Posterior vena cava (tissue), 2 donors: ENCODE results near the gene CASP3. TPM values are rescaled to one million over a fixed set of nuclear protein-coding genes. Genes with fewer than 3 reads are reported as not detected.
"Not testable (repeated sequence)": the region's sequence is repeated elsewhere in the genome, so short reads cannot be mapped to it uniquely, and the experiment has no call there.

Experiments
- DNase-seq: peaks from one replicate; pipeline ENCODE4 v3.0.0-alpha.2; 2020; ENCODE audit warnings: low spot score
- intact Hi-C, 2 donors: fragments of 100-400 bp; cut with DNase I; formaldehyde crosslinking; loops; one replicate each; pipeline versions ENCODE4 v1.14.1 to v1.14.2; 2022 to 2023
- total RNA-seq, 2 donors: library from RNA; stranded (reverse); fragmentation: NEBNext Ultra II Directional; extraction: Animal tissue kit (Norgen Biotek cat#: 25700); gene quantifications; one replicate each; pipeline ENCODE4 v1.2.1, GENCODE V29; 2021
- donor health status: DM: yes; HTN: yes; CAD: no.
- donor health status: DM: yes; HTN: yes; CAD: no.

Gene CASP3
- total RNA-seq, 2 donors from 2014 or later: 16.8 to 17.1 TPM

DNA sequence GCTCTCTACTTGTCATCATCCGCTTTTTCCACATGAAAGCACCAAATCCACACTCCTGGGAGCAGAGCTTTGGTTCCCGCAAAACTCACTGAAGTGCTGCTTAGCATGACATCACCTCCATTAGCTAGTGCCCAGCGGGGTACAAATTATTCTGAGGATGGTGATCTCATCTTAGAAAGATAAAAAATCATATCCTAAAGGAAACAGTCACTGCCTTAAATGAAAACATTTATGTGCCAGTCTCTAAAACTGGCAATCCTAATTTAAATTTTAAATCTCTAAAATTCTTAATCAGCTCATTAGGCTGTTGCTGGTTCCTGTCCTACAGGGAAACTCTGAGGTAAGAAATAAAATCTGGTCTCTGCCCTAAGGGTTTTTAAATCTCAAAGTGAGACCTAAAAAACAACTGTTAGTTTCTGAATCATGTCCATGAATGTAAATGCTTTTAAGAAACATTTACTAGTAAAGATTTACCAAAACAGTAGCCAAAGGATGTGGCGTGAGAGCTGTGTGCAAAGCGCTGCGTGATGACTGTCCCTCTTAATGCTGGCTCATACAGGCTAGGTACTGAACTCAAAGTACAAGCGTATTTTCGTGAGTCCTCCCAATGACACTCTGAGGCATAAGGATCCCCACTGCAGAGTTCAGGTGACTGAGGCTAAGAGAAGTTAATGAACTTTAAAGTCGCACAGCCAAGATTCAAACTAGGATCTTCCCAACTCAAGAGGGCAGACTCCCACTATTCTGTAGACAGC, 4.5 kb downstream of the CASP3 start:
- DNase-seq: no peak
- intact Hi-C loops: loop anchor here in 1 of 2 donors (10.0 kb wide), 1 partner anchor 180 kb away; the partner anchor contains the start of gene ACSL1

DNA sequence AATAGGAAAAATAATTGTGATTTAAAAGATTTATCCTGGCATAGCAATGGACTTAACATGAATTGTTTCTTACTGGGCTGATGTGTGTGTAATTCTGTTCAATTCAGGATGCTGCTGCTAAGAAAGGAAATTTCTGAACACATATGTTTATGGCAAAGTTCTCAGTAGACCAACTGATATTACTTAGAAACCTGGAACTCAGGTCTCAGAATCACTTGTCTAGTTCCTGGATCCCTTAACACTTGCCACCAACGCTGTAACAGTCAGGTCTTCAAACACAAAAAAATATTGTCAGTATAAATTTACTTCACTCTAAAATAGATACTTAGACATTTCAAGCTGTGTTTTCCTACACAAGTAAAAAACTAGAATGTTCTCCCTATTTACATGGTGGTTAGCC, 5.5 kb downstream of the CASP3 start:
- intact Hi-C loops: loop anchor here in 1 of 2 donors (10.0 kb wide), 1 partner anchor 181 kb away; the partner anchor contains the start of gene ACSL1
- no peak for DNase-seq

DNA sequence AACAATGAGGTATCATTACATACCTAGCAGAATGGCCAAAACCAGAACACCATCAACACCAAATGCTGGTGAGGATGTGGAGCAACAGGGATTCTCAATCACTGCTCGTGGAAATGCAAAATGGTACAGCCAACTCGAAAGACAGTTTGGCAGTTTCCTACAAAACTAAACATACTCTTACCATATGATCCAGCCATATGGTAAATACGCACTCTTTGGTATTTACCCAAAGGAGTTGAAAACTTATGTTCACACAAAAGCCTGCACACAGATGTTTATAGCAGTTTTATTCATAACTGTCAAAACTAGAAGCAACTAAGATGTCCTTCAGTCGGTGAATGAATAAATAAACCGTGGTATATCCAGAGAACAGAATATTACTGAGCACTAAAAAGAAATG, 7.8 kb downstream of the CASP3 start:
- DNase-seq: no peak
- intact Hi-C loops: loop anchor here in 1 of 2 donors (10.0 kb wide), 1 partner anchor 183 kb away; the partner anchor contains the start of gene ACSL1

DNA sequence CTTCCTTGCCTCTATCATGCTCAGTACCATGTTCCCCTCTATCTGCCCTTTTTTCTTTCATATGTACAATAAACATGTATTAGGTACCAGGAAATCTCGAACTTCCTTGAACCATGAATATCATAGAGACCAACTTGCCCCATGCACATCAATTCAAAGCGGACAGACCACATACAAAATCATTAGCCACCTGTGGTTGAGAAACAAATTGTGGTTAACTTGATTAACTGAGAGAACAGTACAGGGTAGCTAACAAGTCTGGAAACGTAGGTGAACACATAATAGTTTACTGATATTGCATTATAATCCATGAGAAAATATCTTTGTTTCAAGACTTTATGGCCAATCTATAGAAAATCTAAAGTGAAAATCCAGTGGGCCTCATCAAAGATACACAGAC, 8.2 kb downstream of the CASP3 start:
- no peak for DNase-seq
- intact Hi-C loops: loop anchor here in 1 of 2 donors (10.0 kb wide), 1 partner anchor 184 kb away; the partner anchor contains the start of gene ACSL1

DNA sequence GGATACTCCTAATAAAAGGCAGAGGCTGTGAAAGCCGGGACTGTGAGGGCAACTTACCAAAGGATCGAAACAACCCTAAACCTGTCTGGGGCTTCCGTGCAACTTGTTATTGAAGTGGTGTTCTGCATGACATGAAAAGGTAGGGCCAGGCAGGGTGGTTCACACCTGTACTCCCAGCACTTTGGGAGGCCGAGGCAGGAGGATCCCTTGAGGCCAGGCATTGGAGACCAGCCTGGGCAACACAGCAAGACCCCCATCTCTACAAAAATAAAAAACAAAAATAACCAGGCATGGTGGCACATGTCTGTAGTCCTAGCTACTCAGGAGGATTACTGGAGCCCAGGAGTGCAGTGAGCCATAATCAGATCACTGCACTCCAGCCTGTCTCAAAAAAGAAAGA, 12.3 kb downstream of the CASP3 start:
- DNase-seq: no peak
- intact Hi-C loops: no loop called here

DNA sequence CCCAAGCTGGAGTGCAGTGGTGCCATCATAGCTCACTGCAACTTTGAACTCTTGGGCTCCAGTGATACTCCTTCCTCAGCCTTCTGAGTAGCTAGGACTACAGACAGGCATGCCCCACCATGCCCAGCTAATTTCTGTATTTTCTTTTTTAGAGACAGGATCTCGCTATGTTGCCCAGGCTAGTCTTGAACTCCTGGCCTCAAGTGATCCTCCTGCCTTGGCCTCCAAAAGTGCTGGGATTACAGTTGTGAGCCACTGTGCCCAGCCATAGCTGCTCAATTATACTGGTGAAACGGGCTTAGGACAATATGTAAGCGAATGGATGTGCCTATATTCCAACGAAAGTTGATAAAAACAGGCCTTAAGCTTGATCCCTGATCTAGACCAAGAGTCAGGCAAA, 13.1 kb downstream of the CASP3 start:
- DNase-seq: no peak
- intact Hi-C loops: no loop called here

DNA sequence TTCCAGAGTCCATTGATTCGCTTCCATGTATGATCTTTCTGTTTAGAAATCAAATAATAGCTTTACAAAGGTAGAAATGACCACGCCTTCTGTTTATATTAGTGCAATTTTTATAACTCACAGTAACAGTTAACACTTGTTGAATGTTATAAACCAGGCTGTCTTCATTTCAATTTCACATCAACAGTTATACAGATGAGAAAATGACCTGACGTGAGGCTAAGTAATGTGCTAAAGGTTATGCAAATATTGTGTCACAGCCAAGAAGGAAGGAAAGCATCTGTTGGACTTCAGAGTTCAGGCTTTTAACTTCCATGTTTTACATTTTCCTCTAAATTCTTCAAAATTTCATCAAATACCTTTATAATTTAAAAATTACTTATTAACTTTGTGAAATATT, 13.9 kb downstream of the CASP3 start:
- intact Hi-C loops: no loop called here
- no peak for DNase-seq

DNA sequence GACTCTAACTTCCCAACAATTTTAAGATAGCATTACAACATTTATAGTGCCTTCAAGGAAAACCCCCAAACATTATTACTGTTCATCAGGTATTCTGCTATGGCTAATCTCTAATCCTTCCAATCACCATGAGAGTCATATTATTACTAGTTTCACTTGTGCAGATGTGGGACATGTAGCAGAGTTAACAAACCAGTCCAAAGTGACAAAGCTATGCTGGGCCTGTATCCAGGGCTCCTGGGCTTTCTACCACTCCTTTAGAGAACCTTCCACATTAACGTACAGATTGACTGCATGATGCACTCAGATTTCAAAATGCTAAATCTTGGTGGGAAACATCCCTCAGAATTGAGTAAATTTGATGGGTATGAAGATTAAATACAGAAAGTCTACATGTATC, 16.4 kb downstream of the CASP3 start:
- intact Hi-C loops: no loop called here
- no peak for DNase-seq

DNA sequence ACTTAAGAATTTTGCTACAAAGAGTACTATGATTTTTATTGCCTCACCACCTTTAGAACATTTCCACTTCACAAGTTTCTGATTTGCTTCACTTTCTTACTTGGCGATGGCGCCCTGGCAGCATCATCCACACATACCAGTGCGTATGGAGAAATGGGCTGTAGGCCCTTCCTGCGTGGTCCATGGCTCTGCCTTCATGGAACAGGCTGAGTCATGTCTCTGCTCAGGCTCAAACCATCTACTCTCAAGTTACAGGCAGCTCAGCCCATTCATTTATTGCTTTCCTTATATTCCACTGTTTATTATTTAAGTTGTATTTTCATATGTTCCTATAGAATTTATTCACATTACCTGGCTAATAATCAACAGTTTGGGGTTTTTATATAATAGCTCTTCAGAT, 21.1 kb downstream of the CASP3 start:
- DNase-seq: no peak
- intact Hi-C loops: no loop called here

DNA sequence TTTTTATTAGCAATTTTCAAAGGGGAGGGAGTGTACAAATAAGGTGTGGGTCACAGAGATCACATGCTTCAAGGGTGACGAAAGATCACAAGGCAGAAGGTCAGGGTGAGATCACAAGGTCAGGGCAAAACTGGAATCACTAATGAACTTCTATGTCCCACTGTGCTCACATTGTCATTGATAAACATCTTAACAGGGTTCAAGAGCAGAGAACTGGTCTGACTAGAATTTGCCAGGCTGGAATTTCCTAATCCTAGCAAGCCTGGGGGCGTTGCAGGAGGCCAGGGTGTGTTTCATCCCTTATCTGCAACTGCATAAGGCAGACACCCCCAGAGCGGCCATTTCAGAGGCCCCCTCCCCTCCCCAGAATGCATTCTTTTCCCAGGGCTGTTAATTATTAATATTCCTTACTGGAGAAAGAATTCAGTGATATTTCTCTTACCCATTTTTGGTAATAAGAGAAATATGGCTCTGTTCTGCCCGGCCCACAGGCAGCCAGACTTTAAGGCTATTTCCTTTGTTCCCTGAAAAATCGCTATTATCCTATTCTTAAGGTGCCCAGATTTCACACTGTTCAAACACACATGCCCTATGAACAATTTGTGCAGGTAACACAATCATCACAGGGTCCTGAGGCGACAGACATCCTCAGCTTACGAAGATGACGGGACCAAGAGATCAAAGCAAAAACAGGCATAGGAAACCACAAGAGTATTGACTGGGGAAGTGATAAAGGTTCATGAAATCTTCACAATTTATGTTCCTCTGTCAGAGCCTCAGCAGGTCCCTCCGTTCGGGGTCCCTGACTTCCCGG, 23.3 kb downstream of the CASP3 start:
- intact Hi-C loops, DNase-seq: not testable (repeated sequence)

DNA sequence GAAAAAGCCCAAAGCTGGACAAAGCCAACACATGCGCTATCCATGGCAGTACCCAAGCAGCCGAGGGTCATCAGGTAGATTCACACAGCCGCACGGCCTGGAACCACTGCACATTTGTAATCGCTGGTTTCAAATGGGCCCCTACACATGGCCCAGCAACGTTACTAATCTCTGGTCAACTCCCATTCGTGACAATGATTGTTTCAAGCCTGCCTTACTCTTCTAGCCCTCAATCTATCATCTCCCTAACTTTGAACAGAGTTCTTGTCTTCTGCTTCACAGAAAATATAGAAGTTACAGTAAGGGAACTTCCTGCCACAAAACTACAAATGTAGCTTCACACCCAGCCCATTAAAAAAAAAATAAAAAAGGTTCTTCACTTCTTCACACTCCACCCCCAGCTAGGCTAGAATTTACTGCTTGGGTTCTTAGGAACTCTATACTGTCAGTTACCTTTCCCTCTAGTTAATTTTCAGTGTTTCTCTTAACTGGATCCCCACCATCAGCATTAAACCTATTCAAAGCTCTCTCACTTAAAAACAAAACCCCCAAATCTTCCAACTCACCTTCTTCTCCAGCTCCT, 24.2 kb downstream of the CASP3 start:
- intact Hi-C loops: no loop called here
- no peak for DNase-seq

DNA sequence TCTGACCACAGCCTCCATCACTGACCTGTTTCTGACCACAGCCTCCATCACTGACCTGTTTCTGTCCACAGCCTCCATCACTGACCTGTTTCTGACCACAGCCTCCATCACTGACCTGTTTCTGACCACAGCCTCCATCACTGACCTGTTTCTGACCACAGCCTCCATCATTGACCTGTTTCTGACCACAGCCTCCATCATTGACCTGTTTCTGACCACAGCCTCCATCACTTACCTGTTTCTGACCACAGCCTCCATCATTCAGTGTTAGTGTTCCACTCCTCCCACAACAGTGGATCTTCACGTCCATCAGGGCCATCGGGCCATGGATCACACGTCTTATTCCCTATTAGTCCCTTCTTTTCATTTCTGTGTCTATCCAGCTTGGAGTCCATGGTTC, 24.7 kb downstream of the CASP3 start:
- intact Hi-C loops, DNase-seq: not testable (repeated sequence)

DNA sequence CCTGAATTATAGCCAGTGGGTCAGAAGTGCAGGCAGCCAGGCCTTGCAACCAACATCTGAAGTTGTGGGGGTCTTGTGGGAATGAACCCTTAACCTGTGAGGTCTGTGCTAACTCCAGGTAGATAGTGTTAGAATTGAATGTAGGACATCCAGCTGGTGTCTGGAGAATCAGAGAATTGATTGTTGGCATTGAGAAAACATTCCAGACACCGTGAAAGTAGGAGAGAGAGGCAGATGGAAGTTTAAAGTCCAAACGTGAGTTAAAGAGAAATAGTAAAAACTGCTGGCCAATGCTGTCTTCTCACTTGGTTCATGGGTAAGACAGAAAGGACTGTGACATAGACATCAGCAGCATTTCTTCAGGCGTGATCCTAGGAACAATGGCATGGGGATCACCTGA, 27.7 kb downstream of the CASP3 start:
- DNase-seq: no peak
- intact Hi-C loops: no loop called here

DNA sequence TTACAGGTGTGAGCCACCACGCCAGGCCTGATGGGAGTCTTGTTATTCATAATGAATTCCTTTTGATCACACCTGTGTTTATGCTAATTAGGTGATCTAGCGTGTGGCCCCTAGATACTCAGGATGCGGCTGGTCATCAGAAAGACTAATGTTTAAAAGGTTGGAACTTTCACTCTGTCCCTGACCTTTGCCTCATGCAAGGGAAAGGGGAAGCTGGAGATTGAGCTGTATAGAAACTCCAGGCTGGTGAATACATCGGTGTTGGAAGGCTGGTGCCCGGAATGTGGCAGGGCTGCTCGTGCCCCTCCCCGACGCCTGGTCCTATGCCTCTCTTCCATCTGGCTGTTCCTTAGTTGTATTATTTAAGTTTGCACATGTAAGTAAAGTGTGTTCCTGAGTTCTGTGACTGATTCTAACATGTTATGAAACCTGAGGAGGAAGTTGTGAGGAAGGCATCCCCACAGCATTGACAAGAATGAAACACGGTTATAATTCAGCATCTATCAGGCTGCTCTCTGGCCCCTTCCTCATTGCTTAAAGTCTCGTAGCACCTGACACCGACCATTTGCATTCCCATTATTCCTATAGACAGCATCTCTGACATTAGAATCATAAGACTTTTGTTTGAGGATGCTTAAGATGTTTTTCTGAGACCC, 28.9 kb downstream of the CASP3 start:
- intact Hi-C loops: no loop called here
- no peak for DNase-seq

DNA sequence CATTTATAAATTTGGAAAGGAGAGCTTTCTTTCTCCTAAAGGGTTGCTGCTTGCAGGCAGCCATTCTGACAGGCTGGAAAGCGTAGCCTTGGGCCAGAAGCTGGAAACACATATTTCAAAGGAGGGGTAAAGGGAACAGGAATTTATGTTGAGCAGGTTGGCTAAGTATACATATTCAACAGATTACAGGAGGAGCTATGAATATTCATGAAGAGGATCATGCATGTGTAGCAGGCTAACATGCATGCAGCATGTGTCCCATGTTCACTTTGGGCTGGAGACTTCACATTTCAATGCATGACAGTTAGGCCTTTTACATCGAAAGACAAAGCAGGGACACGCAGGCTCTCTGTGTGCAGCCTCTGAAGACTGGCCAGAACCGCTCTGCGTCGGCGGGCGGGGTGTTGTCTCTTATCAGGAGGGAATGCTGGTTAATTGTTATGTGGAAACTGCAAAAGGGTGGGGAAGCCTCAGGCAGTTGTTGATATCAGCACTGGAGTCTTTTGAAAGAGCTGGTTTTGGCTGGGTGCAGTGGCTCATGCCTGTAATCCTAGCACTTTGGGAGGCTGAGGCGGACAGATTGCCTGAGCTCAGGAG, 31.5 kb downstream of the CASP3 start:
- intact Hi-C loops: no loop called here
- DNase-seq: peak; percentile 83

DNA sequence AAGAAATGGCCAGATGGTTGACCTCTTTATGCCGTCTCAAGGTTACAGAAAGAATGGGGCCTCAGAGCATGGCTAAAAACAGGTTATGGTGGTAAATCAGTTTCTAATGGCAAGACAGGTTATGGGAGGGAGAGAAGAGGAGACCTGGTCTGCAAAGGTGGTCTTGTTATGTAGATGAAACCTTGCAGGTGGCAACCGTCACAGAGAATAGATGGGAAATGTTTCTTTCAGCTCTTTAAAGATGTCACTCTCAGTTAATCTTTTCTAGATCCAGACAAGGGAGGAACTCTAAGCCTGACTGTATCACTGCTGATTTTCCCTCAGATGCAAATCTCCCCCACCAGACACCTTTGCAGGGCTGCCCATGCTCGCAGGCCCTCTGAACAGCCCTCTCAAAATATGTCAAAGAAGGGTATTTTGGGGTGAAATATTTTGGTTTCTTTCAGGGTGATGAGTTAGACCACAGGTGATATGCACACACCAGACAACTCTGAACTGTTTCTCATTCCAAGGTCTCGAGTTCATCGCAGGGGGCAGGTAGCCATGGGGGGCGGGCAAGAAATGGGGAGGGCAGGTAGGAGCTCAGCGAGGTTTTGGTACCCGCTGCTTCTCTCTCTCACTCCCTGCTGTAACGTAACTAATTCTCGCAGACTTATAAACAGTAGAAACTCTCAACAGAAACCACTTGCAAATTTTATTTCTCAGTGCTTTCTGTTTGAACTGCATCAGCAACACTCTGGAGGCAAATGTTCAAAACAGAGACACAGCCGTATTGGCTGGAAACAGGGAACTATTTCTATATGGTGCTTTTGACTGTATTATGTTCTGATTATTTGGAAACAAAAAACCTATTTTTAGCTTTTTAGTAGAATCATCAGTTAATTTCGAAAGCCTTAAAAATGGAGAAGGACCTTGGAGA, 32.4 kb downstream of the CASP3 start:
- intact Hi-C loops: no loop called here
- no peak for DNase-seq

DNA sequence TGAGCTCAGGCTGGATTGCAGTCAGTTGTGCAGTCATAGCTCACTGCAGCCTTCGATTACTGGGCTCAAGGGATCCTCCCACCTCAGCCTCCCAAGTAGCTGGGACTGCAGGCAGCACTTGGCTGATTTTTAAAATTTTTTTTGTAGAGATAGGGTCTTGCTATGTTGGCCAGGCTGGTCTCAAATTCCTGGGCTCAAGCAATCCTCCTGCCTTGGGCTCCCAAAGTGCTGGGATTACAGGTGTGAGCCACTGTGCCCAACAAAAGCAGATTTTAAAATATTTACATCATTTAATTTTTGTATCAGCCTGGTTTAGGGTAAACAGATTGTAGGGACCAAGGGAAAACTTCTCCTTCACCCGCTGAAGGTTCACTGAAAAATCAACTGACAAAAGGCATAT, 33.1 kb downstream of the CASP3 start:
- DNase-seq, intact Hi-C loops: not testable (repeated sequence)

DNA sequence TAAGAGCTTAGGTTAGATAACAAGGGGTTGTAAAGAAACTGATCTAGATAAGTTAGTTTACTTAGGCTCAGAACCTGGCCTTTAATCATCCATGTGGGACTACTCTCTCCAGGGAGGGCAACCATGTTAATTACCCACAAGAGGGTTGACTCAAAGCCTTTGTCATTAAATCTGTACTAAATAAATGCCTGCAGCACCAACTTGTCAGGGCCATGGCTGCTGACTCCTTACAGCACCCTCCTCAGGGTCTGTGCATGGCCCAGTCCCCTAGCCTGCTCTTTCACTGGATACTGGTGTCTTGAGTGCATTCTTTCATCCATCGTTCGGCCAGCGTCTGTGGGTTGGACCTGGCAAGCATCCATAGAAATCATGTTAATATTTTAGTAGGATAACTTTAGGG, 34.7 kb downstream of the CASP3 start:
- intact Hi-C loops: no loop called here
- no peak for DNase-seq
